GM21360 (cell line): ENCODE results near the gene TMEM215.
"Not testable (repeated sequence)": the region's sequence is repeated elsewhere in the genome, so short reads cannot be mapped to it uniquely, and the experiment has no call there.

Experiments used
- ATAC-seq: cut with Tn5 transposase; IDR thresholded peaks from one replicate; pipeline ENCODE4 v1.9.1; 2021; ENCODE audit warnings: mild to moderate bottlenecking, moderate library complexity; ENCODE audit not compliant: unreplicated experiment

The TMEM215 gene, protein sequence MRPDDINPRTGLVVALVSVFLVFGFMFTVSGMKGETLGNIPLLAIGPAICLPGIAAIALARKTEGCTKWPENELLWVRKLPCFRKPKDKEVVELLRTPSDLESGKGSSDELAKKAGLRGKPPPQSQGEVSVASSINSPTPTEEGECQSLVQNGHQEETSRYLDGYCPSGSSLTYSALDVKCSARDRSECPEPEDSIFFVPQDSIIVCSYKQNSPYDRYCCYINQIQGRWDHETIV

DNA sequence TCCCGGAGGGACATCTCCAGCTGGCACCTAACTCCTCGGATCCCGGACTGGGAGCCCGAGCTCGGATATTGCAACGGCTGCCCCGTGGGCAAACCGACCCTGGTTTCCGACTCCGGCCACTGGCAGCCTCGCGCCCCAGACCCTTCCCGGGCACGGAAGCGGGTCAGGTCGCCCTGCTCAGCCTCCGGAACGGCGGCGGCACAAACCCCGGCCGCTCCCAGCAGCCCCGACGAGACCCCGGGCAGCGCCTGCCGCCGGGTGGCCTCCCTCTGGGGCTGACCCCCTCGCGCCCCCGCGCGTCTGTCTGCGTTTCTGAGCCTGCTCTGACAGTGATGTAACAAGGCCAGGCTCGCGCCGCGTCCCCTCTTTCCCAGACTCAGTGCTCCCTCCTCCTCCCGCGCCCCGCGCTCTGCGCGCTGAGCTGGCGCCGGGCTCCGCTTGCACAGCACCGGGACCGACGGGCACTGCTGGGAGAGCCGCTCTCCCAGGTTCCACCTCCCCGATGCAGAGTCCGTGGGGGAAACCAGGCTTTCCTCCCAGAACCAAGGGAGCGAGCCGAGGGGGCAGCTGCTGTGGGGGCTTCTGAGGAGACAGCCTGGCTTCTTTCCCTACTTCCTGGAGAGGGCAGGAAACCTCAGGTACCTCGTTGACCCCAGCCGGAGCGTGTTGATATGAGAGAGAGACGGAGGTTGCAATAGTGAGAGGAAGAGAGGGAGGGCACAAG, at the start of gene TMEM215:
TMEM215 (plus strand) TSS at position 373 of the 724 bp plus-strand sequence. CDS start 644 bp downstream, outside the sequence.
- no peak for ATAC-seq

DNA sequence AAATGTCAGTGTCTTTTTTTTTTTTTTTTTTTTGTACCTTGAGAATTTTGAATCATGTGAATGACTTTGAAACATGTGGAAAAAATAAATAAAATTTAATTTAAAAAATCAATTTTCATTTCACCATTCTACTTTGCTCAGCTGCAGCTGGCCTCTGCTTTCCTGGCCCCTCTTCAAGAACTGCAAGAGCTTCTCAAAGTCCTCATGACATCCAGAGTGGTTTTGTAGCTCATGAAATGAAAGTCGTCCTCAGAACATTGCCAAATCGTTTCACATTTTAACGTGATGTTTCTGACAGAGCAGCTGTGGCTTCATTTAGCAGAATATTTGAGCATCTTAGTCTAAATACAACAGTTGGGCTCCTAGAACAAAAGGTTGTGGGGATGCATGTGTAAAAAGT, 47.9 kb upstream of the TMEM215 start:
- no peak for ATAC-seq

DNA sequence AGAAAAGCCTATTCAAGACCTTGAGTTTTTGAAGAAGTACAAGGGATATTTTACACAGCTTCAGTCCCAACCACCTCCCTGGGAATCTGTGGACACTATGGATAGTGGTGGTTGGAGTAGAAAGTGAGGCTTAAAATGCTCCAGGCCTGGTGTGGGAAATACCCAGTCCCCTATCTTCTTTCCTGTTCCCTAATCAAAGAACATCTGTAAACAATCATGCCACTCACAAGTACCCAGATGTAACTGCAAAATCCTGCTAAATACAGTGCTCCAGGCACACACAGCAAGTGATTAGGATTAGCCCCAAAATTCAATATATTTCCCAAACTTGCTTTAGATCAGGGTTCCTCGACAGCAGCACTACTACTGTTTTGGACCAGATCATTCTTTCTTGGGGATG, 46.0 kb upstream of the TMEM215 start:
- ATAC-seq: no peak

DNA sequence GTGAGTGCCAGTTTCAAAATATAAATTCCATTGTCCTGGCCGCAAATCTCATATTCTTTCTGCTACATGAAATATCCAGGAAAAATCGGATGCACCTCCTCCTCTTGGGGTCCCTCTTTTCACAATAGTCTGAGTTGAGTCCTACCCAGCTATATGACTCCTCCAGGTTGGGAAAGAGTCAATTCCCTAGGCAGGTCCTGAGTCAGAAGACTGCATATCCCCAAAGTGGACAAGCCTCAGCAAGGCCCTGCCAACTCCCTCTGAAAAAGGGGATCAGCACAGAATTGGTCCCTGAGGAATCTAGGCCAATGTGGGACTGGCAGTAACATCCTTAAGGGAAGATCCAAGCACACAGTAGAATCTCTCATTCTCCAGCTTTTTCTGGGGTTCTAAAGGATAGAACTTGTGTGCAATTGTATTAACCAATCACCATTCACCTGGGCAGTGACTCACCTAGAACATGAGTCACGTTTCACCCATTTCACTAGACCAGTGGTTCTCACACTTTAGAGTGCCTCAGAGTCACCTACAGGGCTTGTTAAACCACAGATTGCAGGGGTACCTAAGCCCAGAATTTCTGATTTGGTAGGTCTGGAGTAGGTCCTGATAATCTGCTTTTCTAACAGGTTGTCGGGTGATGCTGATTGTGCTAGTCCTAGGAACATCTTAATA, 44.7 kb upstream of the TMEM215 start:
- ATAC-seq: no peak

DNA sequence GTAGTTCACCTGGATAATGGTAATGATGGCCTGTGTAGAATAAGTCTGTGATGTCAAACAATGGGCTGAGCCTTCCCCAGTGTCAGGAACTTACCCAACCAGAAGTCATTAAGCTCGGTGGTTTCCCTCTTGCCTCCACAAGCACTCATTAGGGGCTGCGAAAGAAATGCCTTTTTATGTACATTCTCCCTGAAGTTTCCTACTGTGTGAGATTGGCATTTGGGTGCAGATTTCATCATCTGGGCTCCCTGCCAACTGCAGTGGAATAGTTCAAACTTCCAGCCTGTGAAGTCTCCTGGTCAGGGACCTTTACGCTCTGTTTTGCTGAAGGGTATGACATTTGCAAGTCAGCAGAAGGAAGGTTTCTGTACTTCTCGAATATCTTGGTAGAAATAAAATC, 41.6 kb upstream of the TMEM215 start:
- ATAC-seq: no peak

DNA sequence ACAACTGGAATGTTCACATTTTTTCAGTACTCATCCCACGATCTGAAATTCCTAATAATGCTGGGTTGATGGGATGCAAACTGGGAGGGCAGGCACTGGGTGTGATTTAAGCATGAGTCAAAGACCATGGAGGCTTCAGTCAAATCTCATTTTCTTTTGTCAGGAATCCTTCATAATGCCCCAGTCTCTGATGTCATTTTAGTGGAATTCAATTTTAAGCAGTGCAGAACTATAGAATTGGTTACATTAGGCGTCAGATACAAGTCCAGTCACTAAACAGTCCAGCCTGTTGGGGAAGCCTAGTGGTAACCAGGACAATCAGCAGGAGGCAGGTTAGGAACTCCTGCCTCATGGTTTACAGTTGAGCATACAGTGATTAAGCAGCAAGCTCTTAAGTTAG, 41.0 kb upstream of the TMEM215 start:
- no peak for ATAC-seq

DNA sequence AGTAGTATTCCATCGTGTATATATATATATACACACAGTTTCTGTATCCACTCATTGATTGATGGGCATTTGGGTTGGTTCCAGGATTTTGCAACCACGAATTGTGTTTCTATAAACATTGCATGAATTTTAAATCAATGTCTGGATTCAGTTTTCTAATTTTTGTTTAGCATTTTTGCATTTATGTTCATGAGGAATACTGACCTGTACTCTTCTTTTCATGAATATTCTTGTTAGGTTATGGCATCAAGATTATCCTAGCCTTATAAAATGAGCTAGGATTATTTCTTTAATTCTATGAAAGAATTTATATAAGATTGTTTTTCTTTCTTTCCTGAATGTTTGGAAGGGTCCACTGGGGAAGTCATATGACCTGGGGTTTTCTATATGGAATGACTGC, 35.3 kb upstream of the TMEM215 start:
- no peak for ATAC-seq

DNA sequence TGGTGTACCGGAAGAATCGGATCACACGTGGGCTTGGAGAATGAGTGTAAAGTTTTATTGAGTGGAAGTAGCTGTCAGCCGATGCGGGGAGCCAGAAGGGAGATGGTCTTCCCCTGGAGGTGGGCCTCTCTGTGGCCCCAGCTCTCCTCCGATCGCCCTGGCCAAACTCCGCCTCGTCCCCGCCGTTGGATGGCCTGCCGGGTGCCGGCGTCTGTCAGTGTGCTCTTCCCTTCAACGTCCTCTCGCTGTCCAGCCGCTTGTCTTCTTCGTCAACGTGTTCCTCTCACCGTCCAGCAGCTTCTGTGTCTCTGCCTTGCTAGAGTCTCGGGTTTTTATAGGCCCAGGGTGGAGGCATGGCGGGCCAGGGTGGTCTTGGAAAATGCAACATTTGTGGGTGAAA, 27.6 kb upstream of the TMEM215 start:
- ATAC-seq: no peak

DNA sequence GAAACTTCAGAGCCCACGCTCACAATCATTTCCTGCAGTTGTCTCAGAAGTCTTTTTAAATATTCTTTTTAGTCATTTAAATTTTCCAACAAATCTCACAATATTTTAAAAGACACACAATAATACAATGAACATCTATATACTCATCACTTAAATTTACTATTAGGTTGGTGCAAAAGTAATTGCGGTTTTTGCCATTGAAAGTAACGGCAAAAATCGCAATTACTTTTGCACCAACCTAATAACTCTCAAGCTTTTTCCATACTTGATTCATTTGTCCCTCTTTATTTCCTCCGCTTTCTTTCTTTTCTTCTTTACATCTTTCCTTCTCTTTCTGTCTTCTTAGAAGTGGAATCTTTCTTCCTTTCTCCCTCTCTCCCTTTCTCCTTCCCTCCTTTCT, 19.2 kb upstream of the TMEM215 start:
- no peak for ATAC-seq

DNA sequence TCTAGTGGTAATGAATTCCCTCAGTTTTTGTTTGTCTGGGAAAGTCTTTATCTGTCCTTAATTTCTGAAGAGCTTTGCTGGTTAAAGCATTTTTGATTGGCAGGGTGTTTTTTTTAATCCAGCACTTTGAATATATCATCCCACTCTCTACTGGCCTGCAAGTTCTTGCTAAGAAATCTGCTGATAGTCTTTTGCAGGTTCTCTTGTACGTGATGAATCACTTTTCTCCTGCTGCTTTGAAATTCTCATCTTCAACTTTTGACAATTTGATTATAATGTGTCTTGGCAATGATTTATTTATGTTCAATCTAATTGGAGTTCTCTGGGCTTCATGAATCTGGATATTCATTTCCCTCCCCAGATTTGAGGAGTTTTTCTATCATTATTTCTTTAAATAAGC, 8.1 kb upstream of the TMEM215 start:
- no peak for ATAC-seq

DNA sequence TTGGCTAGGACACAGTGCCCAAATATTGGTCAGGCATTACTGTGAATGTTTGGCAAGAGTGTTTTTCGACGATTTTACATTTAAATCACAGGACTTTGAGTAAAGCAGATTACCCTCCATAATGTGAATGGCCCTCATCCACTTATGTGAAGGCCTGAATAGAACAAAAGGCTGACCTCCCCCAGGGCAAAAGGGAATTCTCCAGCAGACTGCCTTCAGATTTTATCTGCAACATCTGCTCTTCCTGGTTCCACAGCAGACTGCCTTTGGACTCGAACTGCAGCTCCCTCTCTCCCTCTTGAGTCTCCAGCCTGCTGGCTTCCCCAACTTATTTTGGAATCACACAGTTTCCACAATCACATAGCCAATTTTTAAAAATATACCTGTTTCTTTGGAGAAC, 7.1 kb upstream of the TMEM215 start:
- ATAC-seq: no peak

DNA sequence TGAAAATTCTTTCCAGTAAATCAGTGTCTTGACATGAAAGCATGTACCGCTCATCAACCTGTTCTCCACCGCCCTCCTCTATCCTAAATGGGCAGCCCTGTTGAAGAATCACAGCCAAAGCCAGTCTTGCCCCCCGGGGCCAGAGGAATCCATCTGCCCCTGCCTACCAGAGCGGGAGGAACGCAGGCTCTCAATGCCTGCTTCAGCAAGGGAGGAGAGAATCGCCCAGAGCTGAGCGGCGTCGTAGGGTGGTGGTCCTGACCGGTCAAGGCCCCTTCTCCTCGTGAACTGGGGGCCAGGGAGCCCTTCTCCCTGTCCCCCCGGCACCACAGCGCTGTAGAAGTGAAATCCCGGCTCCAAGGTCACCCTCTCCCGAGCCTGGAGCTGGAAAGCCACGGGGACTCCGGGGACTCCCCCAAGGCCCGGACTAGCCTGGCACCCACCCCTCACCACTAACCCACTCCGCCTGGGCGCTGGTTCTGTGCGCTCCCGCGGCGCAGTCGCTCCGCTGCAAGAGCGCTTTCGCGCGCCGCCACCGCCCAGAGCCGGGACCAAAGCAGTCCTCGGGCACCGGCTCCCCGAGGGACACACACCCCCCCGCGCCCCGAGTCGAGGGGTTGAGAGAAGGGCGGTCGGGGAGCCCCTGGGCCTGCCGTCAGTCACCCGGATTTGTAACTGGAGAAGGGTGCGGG, 718 bp upstream of the TMEM215 start:
- ATAC-seq: no peak

DNA sequence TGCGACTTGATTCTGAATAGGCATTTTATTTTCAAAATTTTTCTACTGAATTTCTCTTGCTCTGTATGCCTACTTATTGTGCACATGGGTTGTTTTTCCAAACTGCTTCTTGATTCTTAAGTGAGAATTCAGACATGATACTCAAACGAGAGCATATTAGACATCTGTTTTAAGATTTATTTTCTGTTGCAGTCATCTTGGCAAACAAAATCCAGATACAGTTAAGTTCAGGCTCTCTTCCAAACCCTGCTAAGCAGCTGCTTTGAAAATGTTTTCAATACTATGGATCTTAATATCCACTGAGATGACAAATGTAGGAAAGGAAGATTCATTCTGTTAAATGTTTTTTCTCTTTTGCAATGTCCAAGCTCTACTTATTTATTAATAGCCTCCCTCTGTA, 4.5 kb downstream of the TMEM215 start:
- ATAC-seq: no peak

DNA sequence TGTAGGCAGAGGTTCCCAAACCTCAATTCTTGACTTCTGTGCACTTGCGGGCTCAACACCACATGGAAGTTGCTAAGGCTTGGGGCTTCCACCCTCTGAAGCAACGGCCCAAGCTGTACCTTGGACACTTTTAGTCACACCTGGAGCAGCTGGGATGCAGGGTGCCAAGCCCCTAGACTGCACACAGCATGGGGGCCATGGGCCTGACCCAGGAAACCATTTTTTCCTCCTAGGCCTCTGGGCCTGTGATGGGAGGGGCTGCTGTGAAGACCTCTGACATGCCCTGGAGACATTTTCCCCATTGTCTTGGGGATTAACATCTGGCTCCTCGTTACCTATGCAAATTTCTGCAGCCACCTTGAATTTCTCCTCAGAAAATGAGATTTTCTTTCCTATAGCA, 12.7 kb downstream of the TMEM215 start:
- ATAC-seq: not testable (repeated sequence)

DNA sequence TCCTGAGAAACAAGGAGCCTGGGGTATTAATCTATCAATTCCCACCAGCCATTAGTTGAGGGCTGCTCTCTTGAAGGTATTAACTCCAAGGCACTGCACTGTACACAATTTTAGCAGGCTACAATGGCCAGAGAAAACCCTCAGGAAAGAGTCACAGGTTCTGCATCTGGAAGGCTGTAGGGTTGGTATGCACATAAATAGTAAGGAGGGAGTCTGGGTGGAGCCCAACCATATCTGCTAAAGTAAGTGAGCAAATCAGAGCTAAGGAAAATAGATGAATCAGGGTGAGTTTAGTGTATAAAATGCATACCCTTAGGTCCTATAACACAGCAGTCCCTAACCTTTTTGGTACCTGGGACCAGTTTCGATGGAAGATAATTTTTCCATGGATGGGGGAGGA, 18.2 kb downstream of the TMEM215 start:
- no peak for ATAC-seq

DNA sequence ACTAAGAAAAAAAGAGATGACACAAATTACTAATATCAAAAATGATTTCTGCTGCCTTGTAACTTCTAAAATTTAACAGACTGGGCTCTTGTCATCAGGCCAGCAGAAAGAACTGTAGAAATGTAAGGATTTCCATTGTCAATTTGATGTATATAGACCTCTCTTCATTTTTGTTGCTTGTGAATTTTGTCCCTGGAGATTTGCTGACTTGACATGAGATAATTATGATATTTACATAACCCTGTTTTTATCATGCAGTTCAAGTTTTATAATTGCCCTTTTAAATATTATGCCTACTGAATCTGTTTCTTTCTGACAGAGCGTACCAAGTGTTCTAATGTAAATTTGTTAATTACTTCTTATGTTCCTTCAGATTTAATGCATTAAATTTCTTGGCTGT, 23.9 kb downstream of the TMEM215 start:
- ATAC-seq: no peak

DNA sequence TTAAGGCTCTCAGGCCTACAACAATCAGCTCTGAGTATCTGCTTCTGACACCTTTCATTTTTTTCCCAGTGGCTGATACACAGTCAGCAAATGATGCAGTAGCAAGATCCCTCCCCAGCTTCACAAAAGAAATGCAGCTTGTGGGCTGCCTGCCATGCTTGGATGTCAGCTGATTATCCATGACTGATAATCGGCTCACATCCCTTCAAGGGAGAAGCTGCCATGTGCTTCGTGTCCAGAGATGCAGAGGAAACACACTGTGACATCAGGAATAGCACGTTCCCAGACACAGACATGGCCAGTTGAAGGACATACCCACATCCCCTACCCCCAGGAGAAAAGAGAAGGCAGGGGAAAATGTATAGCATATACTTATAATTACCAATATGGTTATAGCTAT, 27.9 kb downstream of the TMEM215 start:
- ATAC-seq: no peak

DNA sequence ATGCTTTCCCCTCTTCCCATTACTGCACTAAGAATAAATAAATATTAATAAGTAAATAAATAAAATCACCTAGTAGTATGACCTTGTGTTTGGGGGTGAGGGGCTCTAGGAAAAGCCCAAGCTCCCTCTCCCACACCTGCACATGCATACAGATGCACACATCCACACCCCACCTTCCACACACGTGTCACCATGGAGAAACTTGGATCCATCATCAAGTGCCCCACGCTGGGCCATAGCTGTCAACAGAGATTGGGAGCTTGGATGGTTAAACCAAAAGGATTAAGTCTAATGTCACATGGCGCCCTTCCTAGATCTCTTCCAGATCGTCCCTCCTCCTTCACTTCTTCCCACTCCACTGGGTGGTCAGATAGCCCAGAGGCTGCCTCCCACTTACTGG, 37.0 kb downstream of the TMEM215 start:
- ATAC-seq: no peak

DNA sequence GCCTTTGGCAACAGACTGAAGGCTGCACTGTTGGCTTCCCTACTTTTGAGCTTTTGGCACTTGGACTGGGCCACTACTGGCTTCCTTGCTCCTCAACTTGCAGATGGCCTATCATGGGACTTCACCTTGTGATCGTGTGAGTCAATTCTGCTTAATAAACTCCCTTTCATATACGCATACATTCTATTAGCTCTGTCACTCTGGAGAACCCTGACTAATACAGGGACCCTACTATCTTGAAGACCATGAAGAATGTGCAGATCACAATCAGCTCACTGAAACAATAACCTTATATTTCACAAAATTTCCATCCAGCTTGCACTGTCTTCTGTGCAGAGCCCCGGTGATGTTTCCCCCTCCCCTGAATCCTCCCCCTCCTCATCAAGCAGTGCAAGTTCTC, 39.8 kb downstream of the TMEM215 start:
- ATAC-seq: no peak

DNA sequence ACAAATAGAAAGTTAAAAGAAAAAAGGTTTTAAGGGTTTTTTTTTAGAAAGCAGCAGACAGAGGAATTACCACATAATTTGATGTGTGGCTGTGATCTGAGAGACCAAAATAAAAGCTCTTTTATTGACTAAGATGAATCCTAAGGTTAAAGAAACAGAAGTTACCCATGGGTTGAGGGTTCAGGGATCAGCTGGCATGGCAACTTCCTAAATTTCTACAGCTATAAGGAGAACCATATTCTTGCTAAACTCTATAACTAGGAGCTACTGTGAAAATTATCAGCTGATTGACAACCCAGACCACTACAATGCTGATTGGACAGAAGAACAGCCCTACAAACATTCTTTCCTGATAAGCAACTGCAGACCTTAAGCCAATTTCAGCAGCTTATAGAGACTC, 40.2 kb downstream of the TMEM215 start:
- ATAC-seq: no peak

DNA sequence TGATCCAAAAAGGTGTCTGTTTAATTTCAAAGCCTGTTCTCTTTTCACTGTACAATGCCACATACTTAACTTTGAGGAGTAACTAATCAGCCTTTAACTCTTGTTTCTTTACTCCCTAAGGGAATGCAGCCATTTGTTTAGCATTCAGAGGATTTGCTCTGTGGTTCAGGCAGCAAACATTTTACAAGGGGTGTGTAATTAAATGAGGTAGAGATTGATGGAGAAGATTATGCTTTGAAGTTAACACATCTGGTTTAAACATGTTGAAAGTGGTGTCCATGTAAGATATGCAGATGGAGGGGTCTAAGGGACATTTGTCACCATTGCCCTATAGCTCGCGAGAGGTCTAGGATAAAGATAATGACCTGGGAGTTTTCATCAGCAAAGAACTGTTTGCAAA, 41.9 kb downstream of the TMEM215 start:
- ATAC-seq: no peak

DNA sequence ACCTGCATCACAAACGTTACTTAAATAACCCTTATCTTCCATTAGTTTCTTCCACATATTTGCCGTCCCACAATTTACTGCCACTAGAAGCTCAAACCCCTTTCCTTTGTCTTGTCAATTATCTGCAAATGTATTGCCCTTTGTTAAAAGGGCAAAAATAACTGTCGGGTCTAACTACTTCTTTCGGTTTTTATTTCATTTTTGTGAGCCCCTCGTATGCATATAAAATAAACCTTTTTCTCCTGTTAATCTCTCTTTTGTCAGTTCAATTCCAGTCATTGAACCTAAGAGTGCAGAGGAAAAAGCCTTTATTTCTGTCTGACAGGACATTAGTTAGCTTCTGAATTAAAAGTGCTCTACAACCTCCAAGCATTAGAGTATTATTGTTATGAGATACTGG, 45.5 kb downstream of the TMEM215 start:
- ATAC-seq: no peak
